NCI-H82 treated with DMSO at 0.1 percent for 48 hours (cell line): Measurements from ENCODE around the gene GP1BA.
A peak's percentile ranks its signal among the peaks of the same experiment; 100 is the strongest.

Source experiments
- DNase-seq: peaks from one replicate; lab custom pipeline; 2025; ENCODE audit not compliant: unreplicated experiment; lab: John Stamatoyannopoulos, UW

The GP1BA gene

DNA sequence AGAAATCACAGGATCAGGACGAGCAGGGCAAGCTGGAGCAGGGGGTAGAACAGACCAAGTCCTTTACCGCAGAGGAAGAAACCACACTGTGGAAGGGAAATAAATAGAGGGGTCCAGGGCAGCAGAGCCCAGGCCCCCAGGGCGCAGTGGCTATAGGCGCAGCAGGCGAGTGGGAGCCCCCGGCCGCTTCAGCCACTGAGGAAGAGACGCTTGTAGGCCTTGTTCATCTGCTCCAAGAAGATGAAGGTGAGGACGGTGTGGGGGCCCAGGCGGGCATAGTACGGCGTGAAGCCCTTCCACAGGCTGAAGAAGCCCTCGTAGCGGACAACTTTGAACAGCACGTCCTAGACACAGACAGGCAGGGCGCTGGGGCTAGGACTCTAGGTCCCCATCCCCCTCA is 5.5 kb downstream of the GP1BA start:
- DNase-seq: no peak

DNA sequence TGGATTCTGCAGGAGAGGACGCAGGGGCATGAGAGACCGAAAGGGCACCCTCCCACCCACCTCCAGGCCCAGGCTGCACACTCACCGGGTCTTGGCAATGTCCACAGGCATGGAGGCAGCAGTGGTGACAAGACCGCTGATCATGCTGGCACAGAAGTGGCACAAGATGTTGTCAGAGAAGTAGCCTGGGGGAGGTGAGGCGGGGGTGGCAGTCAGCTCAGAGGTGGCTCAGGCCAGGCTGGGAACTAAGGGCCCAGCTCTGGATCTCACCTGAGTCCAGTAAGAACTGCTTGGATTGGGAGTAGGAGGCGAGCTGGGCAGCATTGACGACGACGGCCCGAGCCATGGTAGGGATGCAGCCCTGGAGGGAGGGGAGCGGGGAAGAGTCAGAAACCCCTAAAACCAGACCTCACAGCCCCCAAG is 6.0 kb downstream of the GP1BA start:
- DNase-seq: no peak

GRCh38 chr17:4938688-4939545 is 6.8 kb downstream of the GP1BA start:
- no peak for DNase-seq

DNA sequence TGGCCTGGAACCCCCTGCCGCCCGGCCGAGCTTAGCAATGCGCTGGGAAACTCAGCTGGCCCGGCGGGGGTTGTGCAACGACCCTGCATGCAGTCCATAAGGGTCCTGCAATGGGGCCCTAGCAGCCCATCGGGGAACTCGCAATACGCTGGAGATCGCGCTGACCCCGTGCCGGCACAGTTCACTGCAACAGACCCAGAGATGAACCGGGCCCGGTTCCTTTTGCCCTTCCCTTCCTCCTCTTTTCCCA is 7.4 kb downstream of the GP1BA start:
- DNase-seq: no peak

GRCh38 chr17:4939796-4940554 is 7.9 kb downstream of the GP1BA start, which contains the start of the genes RNF167 and SLC25A11:
Gene RNF167 (plus strand): TSS chr17:4940268. CDS start chr17:4940910, 642 bp downstream.
Gene SLC25A11 (minus strand): TSS chr17:4940046. CDS start chr17:4939910, 136 bp downstream.
- peak; percentile 97 for DNase-seq

GRCh38 chr17:4940555-4941318 is 8.7 kb downstream of the GP1BA start:
- no peak for DNase-seq

DNA sequence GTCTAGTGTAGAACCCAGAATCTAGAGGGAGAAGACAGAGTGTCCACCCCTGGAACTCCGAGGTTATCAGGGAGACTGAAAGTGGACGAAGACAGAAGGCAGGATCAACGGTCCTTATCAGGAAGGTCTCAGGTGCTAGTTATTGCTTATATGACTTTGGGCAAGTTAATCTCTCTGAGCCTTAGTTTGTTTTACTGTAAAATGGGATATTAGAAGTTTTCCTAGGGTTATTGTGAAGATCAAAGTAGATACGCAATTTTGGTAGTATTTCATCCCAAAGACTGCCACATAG is 9.2 kb downstream of the GP1BA start:
- DNase-seq: no peak

- no peak for DNase-seq
Observed at GRCh38 chr17:4942760-4943508, 10.9 kb downstream of the GP1BA start.

GRCh38 chr17:4944163-4944553 is 12.1 kb downstream of the GP1BA start:
- DNase-seq: no peak

DNA sequence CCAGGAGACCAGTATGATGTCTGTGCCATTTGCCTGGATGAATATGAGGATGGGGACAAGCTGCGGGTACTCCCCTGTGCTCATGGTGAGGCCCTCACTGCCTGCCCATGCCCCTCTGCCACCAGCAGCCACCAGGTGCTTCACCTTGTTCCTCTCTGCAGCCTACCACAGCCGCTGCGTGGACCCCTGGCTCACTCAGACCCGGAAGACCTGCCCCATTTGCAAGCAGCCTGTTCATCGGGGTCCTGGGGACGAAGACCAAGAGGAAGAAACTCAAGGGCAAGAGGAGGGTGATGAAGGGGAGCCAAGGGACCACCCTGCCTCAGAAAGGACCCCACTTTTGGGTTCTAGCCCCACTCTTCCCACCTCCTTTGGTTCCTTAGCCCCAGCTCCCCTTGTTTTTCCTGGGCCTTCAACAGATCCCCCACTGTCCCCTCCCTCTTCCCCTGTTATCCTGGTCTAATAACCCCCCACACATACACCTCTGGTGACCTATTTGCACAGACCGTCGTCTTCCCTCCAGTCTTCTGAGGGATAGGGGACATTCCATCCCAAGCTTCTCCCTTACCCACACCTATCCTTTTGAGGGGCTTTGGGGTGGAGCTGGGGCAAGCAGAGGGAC is 12.6 kb downstream of the GP1BA start:
- DNase-seq: no peak

DNA sequence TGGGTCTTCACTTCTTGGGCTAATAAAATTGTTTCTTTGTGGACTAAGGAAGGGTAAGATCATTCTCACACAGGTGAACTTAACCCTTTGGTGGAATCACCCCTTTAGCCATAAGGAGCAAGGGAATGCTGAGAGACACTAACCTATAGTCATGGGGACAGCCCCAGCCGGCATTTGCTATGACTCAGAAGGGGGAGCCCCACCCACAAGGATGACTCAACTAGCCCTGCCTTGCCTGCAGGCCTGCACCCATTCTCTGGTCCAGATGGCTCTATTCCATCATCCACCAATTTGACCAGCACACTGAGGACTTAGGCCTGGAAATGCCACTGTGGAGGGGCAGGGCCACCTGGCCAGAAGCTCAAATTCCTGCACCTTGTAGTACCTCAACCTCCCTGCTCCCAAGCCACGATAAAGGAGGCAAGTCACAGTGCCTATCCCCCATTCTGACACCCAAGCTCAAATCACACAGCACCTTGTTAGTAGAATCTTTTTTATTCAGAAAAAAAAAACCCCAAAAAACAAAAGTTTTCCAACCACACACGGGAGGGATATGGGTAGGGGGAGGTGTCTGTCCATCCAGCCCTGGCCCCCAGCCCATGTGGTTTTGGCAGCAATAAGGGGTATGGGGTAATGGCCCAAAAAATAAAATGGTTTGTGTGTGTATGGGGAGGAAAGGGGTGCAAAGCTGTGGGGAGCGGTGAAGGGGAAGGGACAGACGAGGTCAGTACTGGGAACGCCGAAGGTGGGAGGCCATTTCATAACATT is 13.3 kb downstream of the GP1BA start:
- DNase-seq: no peak

DNA sequence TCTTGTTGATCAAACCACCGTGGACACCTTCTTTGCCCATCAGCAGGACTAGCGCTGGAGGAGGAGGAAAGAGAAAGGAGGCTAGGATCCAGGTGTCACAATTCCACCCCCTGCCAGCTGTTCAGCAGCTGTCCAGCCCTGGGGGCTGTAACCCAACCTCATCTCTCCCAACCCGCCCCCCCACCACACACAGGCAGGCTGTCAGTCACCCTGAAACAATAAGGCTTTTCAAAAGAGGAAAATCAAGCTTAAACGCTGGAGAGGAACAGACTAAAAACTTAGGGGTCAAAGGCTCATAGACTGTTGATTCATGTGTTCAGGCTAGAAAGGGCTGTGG is 13.8 kb downstream of the GP1BA start:
- no peak for DNase-seq

GRCh38 chr17:4946312-4946976 is 14.4 kb downstream of the GP1BA start:
- DNase-seq: no peak

DNA sequence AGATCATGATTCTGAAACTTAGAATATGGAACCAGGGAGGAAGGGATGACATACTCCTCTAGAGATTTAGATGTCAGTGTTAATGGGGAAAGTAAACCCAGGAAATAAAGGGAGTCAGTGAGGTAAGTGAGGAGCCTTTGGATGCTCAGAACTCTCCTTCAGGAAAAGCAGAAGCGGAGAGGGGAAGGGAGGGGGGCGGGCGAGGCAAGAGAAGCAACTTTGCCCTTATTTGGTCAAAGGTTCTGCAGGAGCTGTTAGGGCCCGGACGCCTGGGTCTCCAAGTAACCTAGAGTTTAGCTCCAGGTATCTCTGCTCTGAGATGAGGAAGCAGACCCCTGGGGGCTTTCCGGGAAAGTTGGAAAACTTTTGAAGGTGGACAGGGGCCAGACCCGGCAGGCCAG is 14.9 kb downstream of the GP1BA start:
- no peak for DNase-seq

- DNase-seq: peak; percentile 28
Observed at GRCh38 chr17:4947411-4948165, 15.5 kb downstream of the GP1BA start.

DNA sequence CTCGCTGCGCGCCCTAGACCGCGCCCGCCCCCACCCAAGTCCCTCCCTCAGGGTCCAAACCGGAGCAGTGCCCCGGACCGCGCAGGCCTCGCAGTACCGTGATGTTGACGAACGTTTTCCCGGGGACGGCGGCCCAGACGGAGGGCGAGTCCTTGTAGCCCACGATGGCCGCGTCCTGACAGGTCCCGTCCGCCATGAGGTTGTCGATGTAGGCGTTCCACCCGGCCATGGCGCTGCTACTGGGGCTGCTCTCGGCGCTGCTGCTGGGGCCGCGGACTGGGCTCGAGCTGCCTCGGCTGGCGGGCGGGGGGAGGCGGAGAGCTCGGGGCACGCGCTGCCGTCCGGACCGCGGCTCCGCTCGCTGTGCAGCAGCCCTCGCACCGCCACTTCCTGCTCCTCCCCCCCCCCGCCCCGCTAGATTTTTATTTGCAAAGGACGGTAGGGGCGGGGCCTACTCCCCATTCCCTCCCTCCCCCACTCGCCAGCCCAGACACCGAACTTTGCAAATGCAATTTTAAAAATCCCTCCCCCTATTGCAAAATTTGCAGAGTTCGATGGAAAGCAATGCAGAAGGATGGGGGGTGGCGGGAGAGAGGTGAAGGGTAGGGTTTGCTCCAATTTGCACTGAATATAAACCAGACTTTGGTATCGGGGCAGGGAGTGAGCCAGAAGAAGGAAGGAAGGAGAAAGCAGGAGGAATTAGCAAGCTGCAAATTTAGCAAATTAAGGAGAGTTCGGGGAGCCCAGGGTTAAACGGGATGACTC is 16.3 kb downstream of the GP1BA start, which contains the start of gene PFN1:
PFN1 (minus strand) TSS at position 365 of the 765 bp plus-strand sequence; CDS start at position 229, 136 bp downstream.
- DNase-seq: peak; percentile 81

GRCh38 chr17:4948931-4949320 is 16.8 kb downstream of the GP1BA start:
- peak; percentile 83 for DNase-seq
